Endothelial cell of umbilical vein (primary cell): ENCODE measurements around the gene STK10.

Experiments used
- CTCF ChIP-seq, 2 donors: IDR thresholded peaks; 1 replicate in 1 of 2; 2 replicates in 1 of 2; pipeline ENCODE4 v1.5.1; 2011; ENCODE audit warnings: low read length in 2 of 2, mild to moderate bottlenecking in 2 of 2, moderate library complexity in 2 of 2, control low read depth in 1 of 2, inconsistent platforms in 1 of 2, low read depth in 1 of 2; ENCODE audit not compliant: insufficient read depth in 1 of 2; ENCODE audit errors: extremely low read depth in 1 of 2
- EZH2 ChIP-seq: IDR thresholded peaks from 2 replicates; pipeline ENCODE4 v1.6.1; 2012; ENCODE audit warnings: borderline replicate concordance, low read depth, mild to moderate bottlenecking, moderate library complexity, low read length, inconsistent platforms; ENCODE audit not compliant: severe bottlenecking
- FOS ChIP-seq: IDR thresholded peaks from 2 replicates; pipeline ENCODE4 v1.6.1; 2011; ENCODE audit warnings: mild to moderate bottlenecking, low read length, moderate library complexity, borderline replicate concordance; ENCODE audit not compliant: insufficient read depth
- GATA2 ChIP-seq: IDR thresholded peaks from 2 replicates; pipeline ENCODE4 v1.7.0; 2011; ENCODE audit warnings: low read depth, mild to moderate bottlenecking, moderate library complexity, mixed read lengths, low read length; ENCODE audit not compliant: insufficient read length, insufficient read depth
- JUN ChIP-seq: IDR thresholded peaks from 2 replicates; pipeline ENCODE4 v1.6.1; 2011; ENCODE audit warnings: borderline replicate concordance, low read depth; ENCODE audit not compliant: insufficient read length, insufficient read depth
- MAX ChIP-seq: IDR thresholded peaks from 2 replicates; pipeline ENCODE4 v1.6.1; 2011; ENCODE audit not compliant: insufficient read depth, insufficient read length
- MYC ChIP-seq: IDR thresholded peaks from one replicate; pipeline ENCODE4 v1.6.1; 2011; ENCODE audit warnings: mild to moderate bottlenecking, low read depth, low read length
- POLR2A ChIP-seq: IDR thresholded peaks from 2 replicates; pipeline ENCODE4 v1.6.1; 2012; ENCODE audit warnings: low read depth, mild to moderate bottlenecking, control low read depth, low read length
- POLR2AphosphoS5 ChIP-seq: IDR thresholded peaks from 2 replicates; pipeline ENCODE4 v1.6.1; 2012; ENCODE audit warnings: low read depth, mild to moderate bottlenecking, control low read depth, low read length, moderate library complexity; ENCODE audit not compliant: insufficient read depth

- TF ChIP-seq POLR2AphosphoS5 (no peak), EZH2 (no peak), POLR2A (no peak), CTCF (IDR thresholded peaks at IDR 0.05; ENCODE audit: extremely low read depth in 1 of 2, insufficient read depth in 1 of 2, low read depth in 1 of 2, low read length in 2 of 2) (no peak), MAX (no peak), JUN (no peak), FOS (no peak), MYC (no peak), GATA2 (no peak)
Observed at GRCh38 chr5:172110921-172111851, 76.8 kb downstream of the STK10 start.
